IMR-90 (cell line): ENCODE data around the gene ARL4C.
A peak's percentile ranks its signal among the peaks of the same experiment; 100 is the strongest.

ENCODE experiments used
- BHLHE40 ChIP-seq: fragments of 150-350 bp; IDR thresholded peaks from 2 replicates; pipeline ENCODE4 v1.6.1; 2016; ENCODE audit warnings: mild to moderate bottlenecking, low read depth, low read length
- CTCF ChIP-seq: conservative IDR thresholded peaks from 2 replicates; pipeline ENCODE4 v1.5.1; 2012; ENCODE audit warnings: mild to moderate bottlenecking, low read depth, low read length, improper control_type of control experiment
- ELK1 ChIP-seq: fragments of 150-350 bp; IDR thresholded peaks from 2 replicates; pipeline ENCODE4 v1.6.1; 2016; ENCODE audit warnings: low read depth, mild to moderate bottlenecking, low read length, moderate library complexity, borderline replicate concordance
- FOS ChIP-seq: fragments of 150-350 bp; IDR thresholded peaks from 2 replicates; pipeline ENCODE4 v1.6.1; 2016; ENCODE audit warnings: low read depth, low read length
- MAFK ChIP-seq: IDR thresholded peaks from 2 replicates; pipeline ENCODE4 v1.6.1; 2012; ENCODE audit warnings: low read depth, low read length, improper control_type of control experiment
- MXI1 ChIP-seq: IDR thresholded peaks from 2 replicates; pipeline ENCODE4 v1.6.1; 2012; ENCODE audit warnings: low read depth, mild to moderate bottlenecking, low read length, moderate library complexity, borderline replicate concordance
- POLR2A ChIP-seq: IDR thresholded peaks from 2 replicates; pipeline ENCODE4 v1.6.1; 2012; ENCODE audit warnings: mild to moderate bottlenecking, low read depth, low read length
- RAD21 ChIP-seq: IDR thresholded peaks from 2 replicates; pipeline ENCODE4 v1.6.1; 2012; ENCODE audit warnings: low read length, improper control_type of control experiment
- RCOR1 ChIP-seq: IDR thresholded peaks from 2 replicates; pipeline ENCODE4 v1.6.1; 2012; ENCODE audit warnings: mild to moderate bottlenecking, low read length, improper control_type of control experiment; ENCODE audit not compliant: insufficient replicate concordance
- RFX5 ChIP-seq: IDR thresholded peaks from 2 replicates; pipeline ENCODE4 v1.8.0; 2012; ENCODE audit warnings: low read depth, mild to moderate bottlenecking, low read length, moderate library complexity
- SMC3 ChIP-seq: fragments of 150-350 bp; IDR thresholded peaks from 2 replicates; pipeline ENCODE4 v1.6.1; 2016; ENCODE audit warnings: low read depth, mild to moderate bottlenecking, antibody characterized with exemption, low read length, moderate library complexity
- USF2 ChIP-seq: fragments of 150-350 bp; IDR thresholded peaks from 2 replicates; pipeline ENCODE4 v1.6.1; 2017; ENCODE audit warnings: mild to moderate bottlenecking, antibody characterized with exemption, low read length, low read depth

- no peak for TF ChIP-seq CTCF
- no peak for TF ChIP-seq RFX5
- TF ChIP-seq POLR2A, result no peak
- TF ChIP-seq MXI1, result no peak
- no peak for TF ChIP-seq RCOR1
- TF ChIP-seq SMC3, result no peak
- no peak for TF ChIP-seq BHLHE40
- TF ChIP-seq ELK1, result no peak
- TF ChIP-seq RAD21, result no peak
- no peak for TF ChIP-seq FOS
- no peak for TF ChIP-seq USF2
- peak; percentile 34; the same call in 1 of the 2 replicates for TF ChIP-seq MAFK
These were observed 29.8 kb upstream of the ARL4C start for GRCh38 chr2:234526711-234527110.
